COR-L47 (cell line): ENCODE data around the gene CD276.
"Not testable (repeated sequence)": the region's sequence is repeated elsewhere in the genome, so short reads cannot be mapped to it uniquely, and the experiment has no call there.

Experiments used
- DNase-seq: peaks from one replicate; lab custom pipeline; 2025; lab: John Stamatoyannopoulos, UW

CD276 gene

DNA sequence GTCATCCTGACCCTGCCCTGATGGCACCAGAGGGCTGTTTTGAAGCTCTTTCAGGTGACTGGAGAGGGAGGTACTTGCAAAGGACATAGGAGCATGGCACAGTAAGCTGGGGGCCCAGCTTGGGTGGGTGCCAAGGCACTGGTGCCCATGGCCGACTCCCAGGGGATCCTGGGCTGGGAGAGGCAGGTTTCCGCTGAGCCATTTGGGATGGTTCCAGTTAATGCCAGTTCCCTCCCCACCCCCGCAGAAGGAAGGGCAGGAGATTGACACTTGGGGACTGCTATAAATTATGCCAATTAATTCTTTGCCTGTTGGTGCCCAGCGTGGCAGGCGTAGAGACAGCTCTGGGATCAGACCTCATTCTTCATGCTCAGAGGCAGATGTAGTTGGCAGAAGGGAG, 26.1 kb downstream of the CD276 start:
- no peak for DNase-seq

DNA sequence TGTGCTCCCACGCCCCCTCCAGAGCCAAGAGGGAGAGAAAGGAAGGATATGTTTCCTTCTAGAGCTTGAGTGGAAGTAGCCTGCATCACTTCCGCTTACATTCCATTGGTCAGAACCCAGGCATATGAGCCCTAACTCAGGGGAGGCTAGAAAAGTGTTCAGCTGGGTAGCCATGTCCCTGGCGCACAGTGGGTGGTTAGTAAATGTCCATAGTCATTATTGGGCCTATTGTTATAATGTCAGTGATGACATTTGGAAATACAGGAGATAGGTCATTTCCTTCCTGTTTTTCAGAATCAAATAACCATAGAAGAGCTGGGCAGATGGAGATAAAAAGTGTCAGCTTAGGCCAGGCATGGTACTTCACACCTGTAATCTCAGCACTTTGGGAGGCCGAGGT, 27.3 kb downstream of the CD276 start:
- no peak for DNase-seq

DNA sequence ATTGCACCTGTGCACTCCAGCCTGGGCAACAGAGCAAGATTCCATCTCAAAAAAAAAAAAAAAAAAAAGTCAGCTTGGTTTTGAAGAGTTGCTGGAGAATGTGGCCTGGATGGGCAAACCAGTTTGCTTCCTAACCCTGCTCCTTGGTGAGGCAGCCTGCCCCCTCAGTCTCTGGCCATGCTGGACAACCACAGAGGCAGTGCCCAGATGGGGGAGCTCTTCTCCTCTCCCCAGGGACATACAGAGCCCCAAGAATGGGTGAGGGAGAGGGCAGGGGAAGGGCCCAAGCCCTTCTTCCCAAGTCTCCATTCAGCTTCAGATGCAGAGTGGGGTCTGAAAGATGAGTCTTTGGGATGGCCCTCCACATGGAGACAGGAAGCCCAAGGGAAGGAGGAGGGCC, 27.9 kb downstream of the CD276 start:
- no peak for DNase-seq

DNA sequence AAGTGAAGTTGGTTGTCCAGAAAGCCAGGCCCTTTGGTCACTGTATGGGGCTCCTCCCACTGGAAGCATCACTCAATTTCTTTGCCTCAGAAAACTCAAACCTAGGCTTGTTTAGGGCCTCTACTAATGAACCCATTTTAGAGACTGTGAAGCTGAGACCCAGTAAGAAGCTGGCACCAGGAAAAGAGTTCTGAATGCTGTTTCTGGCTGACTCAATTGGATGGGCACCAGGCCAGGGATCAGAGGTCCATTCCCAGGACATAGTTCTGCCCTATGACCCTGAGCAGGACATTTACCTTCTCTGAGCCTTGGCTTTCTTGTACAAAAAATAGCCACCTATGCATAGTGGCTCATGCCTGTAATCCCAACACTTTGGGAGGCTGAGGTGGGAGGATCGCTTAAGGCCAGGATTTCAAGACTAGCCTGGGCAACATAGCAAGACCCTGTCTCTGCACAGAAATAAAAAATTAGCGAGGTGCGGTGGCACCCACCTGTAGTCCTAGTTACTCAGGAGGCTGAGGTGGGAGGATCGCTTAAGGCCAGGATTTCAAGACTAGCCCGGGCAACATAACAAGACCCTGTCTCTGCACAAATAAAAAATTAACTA, 30.6 kb downstream of the CD276 start:
- DNase-seq, result no peak

DNA sequence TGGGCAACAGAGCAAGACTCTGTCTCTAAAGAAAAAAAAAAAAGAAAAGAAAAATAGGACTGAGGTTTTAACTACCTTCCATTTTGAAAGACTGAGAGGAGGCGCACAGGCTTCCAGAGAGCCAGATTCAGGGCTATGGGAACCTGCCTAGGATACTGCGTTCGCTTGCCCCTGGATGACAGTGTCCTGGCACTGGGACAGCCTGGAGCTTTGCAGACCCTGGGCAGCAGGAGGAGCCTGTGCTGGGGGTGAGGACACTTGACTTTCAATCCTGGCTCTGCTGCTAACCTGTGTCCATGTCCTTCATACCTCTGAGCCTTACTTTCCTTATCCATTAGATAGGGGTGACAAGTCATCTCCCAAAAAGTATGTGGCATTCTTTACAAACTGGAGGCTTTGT, 31.2 kb downstream of the CD276 start:
- DNase-seq, result no peak

DNA sequence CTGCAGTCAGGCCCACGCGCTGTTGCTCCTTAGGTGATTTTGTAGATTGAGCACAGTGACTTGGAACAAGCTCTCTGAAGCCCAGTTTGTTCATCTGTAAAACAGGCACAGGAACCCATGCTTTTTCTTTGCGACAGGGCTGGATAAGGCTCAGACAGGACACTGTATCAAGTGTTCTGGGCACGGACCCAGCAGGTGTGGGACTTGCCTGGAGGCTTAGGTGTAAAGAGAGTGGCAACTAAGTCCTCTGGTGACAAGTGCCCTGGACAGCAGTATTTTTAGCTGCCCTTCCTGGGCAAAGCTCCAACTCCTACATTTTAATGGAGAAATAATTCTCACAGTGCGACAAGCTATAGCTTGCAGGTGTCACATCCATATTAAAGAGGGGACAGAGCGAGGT, 32.2 kb downstream of the CD276 start:
- DNase-seq, result peak; percentile 27

DNA sequence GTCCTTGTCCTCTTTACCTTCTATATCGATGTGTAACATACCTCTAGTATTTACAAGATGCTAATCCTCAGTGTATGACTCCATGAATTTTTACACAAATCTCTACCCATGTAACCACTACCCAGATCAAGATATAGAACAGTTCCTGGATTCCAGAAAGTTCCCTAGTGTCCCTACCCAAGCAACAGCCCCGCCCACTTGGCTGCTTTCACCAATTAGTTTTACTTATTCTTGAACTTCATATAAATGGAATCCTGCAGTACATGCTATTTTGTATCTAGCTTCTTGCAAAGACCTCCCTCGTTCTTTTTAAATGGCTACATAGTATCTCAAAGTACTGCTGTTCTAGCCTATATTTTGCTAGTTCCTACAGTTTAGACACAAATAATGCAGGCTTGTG, 33.0 kb downstream of the CD276 start:
- no peak for DNase-seq

DNA sequence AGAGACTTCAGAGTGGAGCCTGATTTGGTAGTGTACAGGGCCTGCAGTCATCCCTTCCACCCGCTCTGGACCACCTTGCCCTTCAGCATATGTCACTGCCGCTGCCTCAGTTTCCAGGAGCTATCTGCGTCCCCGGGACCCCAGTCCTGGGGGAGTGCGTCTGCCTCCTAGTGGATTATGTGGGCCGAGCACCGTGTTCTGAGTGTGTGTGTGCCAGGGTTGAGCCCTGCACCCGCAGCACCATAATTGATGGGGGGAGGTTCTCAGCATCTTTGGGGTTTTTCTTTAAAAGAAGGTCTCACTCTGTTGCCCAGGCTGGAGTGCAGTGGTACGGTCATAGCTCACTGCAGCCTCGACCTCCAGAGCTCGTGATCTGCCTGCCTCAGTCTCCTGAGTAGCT, 33.6 kb downstream of the CD276 start:
- DNase-seq, result no peak

DNA sequence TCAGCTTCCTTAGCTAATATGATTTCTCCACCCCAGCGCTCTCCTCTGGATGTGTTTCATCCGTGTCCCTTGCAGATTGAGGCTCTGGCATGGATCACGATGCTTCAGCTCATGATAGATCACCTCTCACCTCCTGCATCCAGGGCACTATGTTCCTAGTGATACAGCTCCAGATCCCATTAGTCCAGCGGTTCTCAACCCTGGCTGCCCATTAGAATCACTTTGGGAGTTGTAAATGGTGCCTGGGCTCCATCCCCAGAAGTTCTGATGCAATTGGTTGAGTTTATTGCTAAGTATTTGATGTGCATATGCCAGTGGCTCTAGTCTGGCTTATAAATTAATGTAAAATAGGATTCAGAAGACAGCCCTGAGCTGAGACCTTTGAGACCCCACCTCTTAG, 34.5 kb downstream of the CD276 start:
- DNase-seq, result no peak

DNA sequence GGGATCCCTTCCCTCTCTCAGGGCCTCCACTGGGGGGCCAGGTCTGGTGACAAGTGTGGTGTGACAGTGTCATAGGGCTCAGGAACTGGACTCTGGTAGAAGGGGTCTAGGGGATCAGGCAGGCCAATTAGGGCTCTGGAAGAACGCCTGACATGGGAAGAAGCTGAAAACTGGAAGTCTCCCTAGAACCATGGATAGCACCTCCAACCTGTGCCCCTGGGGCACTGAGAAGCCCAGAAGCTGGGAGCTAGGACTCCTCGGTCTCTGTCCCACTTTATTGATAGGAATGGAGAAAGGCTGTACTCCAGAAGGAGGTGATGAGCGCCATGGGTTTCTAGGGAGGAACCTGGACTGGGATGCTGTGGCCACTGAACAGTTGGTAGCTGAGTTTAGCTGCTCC, 38.2 kb downstream of the CD276 start:
- DNase-seq, result no peak

DNA sequence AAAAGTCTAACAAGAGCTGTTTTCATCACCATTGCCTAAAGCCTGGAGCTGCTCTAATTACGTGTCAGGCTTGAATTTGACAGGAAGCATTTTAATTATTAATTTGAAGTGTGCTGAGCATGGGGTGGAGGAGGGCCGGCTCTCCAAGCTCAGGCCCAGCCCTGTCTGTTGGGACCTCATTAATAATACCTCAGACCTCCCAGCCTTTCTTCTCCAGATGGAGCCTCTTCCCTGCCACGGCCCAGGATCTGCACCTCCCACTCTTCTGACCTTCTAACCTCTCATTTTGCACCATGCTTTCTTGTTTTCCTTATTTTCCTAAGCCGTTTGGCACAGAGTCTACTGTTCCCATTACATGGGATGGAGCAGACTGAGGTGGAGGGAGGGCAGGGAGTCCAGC, 39.0 kb downstream of the CD276 start:
- DNase-seq, result no peak

DNA sequence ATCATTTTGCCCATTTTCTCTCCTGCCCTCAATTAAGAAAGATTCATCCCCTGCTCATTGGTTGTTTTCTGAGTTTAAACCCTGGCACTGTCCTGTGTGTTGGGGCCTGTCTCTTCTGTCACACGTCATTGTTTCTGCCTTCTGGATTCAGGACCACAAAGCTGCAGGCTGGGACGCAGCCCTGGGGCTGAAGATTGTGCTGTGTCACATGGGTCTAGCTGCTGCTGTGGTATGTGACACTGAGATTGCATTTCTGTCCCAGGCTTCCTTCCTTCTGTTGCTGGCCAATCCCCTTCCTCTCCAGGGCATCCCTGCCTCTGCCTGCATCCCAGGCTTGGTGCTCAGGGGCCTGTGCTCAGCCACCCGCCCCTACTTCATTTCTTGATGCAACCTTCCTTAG, 40.0 kb downstream of the CD276 start:
- no peak for DNase-seq

DNA sequence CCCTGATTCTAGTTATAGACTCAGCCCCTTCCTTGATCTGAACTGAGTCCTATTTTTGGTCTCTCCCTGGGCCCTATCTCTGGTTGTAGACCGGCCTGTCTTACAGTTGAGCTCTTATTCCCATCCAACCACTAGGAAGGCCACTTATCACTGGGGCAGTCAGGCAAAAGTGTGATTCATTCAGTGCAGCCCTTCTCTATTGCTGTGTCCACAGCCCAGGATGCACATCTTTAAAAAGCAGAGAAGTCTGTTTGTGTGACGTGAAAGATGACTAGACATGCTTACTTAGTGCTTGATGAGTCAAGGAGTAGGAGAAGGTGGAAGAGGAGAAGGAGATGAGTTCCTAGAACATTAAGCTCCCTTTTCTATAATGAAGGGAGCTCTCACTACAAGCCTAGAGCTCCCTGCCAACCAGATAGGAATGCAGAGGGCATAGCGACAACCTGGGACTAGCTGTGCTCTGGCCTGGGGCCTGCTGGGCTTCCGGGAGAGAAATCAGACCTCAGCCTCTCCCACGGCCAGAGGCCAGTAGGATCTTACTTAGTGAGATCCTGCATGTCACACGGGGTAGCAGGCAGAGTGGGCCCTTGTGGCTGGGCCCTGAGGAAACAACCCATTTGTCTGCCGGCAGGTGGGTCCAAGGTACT, 43.3 kb downstream of the CD276 start:
- DNase-seq, result no peak

DNA sequence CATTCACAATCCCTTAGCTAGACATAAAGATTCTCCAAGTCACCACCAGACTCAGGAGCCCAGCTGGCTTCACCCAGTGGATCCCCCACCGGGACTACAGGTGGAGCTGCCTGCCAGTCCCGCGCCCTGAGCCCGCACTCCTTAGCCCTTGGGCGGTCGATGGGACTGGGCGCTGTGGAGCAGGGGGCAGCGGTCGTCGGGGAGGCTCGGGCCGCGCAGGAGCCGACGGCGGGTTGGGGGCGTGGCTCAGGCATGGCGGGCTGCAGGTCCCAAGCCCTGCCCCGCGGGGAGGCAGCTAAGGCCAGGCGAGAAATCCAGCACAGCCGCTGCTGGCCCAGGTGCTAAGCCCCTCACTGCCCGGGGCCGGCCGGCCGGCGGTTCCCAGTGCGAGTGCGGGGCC, 47.9 kb downstream of the CD276 start:
- DNase-seq, result not testable (repeated sequence)

DNA sequence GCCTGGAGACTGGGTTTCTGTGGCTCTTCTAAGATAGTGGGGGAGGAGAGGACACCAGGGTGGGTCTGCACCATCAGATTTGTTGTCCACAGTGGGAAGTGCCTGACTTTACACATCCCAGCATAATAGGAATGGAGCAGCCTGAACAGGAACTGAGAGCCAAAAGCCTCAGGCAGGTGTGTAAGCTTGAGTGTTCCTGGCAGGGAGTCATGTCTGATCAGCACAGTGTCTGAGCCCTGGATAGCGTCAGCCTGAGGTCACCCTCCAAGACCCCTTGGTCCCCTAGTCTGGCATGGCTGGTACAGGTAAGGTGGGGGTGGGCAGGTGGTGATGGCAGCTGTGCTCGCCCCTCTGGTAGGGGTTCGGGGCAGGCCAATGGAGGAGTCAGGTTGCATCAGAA, 48.7 kb downstream of the CD276 start:
- DNase-seq, result no peak

DNA sequence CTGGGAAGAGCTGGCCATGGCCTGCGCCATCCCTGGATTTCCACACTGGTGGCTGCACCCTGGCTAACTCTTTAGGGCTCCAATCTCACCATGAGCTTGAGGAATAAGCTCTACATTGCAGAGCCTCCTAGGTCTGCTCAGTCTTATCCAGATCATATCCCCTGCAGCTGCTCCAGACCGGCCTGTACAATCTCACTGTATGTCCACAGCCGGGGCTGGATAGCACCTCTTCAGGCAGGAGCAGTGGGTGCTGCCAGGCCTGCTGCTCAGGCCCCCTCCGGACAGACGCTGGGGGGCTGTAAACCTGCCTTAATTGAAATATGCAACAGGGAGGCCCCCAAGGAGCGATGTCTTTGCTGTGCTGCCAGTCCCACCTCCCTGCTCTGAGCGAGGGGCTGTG, 53.4 kb downstream of the CD276 start:
- no peak for DNase-seq

DNA sequence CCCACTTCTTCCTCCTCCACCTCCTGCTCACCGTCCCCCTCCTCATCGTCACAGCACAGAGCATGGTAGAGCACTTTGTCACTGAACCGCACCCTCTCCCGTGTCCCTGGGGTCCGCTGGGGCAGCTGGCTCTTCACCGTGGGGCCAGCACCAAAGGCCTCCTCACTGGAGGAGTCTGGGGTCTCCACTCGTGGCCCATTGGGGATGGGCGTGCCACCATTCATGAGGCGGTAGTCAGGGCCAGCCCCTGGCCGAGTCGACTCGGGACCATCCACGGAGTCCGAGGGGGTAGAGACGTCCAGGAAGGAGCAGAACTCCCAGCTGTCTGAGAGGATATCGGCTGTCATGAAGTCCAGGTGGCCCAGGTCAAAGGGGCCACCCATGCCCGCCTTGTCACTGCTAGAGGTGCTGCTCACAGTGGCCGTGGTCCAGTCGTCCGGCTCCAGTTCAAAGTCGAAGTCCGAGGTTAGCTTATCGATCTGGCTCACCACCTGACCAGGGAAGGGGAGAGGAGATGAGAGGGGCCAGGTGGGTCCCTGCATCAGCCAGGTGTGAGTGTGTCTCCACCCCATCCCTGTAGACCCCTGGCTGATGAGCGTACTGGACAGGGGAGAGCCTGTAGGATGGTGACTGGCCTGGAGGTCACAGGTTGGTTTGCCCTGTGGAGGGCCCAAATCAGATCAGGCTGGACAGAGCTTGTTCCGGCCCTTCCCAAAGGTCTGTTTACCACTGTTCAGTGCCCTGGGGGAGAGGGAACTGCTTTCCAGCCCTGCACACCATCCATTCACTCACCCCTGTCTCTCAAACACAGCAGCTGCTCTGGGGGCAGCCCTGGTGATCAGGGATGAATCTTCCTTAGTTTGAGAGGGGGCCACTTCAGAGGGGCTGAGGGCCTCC, 56.2 kb downstream of the CD276 start:
- no peak for DNase-seq

DNA sequence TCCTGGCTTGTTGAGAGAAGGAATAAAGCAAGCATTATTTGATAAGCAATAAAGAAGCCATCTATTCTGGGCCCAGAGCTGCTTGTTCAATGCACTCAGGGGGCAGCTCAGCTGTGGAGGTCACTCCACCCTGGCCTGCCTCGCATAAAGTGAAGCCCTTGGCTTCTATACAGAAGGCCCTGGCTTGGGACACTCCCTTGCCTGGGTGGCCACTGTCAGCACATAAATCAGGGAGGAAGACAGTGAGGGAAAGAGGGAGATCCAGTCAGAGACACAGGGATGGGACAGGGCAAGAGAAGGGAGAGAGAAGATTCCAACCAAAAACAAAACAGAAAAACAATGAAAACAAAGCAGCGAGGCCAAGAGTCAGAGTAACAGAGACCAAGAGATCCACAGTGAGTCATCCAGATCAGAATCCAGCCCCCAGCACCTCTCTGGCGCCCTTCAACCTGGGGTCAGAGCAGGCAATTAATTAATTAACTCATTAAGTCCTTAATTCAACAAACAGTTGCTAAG, 57.2 kb downstream of the CD276 start:
- DNase-seq, result no peak

DNA sequence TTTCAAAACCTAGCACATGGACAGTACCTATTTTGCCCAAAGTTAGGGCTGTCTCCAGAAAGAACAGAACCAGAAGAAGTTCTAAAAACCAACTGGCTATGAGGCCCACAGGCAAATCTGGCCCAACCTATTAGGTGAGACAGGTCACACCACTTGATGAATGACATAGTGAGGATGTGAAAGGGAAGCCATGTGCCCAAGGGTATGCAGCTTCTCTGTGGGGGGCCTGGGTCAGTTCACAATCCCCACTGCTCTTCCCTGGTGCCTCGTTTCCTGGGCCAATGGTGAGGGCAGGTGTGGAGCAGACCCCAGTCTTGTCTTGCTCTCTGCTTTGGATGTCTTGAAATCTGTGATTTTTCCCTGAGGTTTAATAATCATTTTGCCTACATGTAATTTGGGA, 60.1 kb downstream of the CD276 start:
- DNase-seq, result no peak

DNA sequence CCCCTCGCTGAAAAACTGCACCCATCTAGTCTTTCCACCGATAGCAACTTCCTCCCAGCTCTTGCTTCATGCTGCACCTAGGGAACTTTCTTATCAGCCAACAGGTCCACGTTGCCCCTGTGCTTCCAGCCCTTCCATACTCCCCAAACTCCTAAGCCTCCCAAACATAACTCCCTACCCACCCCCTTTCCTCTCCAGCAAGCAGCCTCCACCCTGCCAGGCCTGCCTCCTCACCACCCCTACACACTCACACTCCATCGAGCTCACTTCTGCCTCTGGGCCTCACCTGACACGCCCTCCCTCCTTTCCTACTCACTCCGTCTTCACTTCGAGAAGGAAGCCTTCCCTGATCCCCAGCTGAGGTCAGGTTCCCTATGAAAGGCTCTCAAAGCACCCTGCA, 60.9 kb downstream of the CD276 start:
- DNase-seq, result no peak

DNA sequence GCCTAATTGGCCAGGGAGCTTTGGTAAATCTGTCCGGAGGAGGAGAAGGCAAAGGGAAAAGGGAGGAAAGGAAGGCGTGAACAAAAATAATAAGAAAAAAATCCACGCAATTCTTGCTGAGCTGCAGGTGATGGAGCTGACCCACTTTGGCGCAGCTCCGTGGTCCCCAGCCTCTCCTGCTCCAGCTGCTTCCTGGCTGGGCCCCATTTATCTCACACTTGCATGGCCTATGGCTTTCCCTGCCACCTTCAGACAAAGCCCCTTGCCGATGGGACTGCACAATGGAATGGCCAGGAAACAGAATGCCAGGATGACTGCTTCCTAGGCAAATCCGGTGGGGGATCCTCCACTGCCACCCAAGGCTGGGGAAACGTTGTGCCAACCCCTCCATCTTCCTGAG, 62.1 kb downstream of the CD276 start:
- DNase-seq, result no peak

DNA sequence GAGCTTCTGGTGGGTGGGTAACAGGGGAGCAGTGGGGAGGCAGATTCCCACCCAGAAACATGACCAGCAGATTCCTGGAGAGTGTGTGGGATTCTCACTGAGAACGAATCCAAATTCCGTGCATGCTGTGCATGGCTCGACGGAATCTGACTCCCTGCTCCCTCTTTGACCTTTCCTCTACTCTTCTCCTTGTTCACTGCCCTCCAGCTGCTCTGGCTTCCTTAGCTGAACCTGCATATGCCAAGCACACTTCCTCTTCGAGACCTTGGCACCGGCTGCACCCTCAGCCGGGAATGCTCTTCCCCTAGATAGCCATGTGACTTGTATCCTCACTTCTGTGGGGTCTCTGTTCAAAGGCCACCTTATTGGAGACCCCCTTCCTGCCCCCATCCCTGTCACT, 62.7 kb downstream of the CD276 start:
- no peak for DNase-seq
